IgD-negative memory B cell (primary cell): Measurements from ENCODE around the gene TNN. TPM values are rescaled to one million over a fixed set of nuclear protein-coding genes. Genes with fewer than 3 reads are reported as not detected.

ENCODE experiments used
- H3K27ac Mint-ChIP-seq, 3 donors: one replicate each; pipeline ENCODE4 v1.8.0; 2020 to 2022; ENCODE audit warnings: mild to moderate bottlenecking in 3 of 3, mixed read lengths in 3 of 3, moderate library complexity in 1 of 3
- H3K27me3 Mint-ChIP-seq: one replicate; pipeline ENCODE4 v1.8.0; 2021; ENCODE audit warnings: mixed read lengths
- H3K36me3 Mint-ChIP-seq: one replicate; pipeline ENCODE4 v1.8.0; 2020; ENCODE audit warnings: mild to moderate bottlenecking, mixed read lengths
- H3K4me1 Mint-ChIP-seq, 3 donors: one replicate each; pipeline ENCODE4 v1.8.0; 2020 to 2022; ENCODE audit warnings: mixed read lengths in 3 of 3, mild to moderate bottlenecking in 1 of 3
- H3K4me3 Mint-ChIP-seq, 4 donors: one replicate each; pipeline ENCODE4 v1.8.0; 2020 to 2022; ENCODE audit warnings: mild to moderate bottlenecking in 4 of 4, mixed read lengths in 4 of 4, moderate library complexity in 3 of 4
- H3K9me3 Mint-ChIP-seq, 3 donors: one replicate each; pipeline ENCODE4 v1.8.0; 2020 to 2021; ENCODE audit warnings: mixed read lengths in 3 of 3, mild to moderate bottlenecking in 1 of 3
- polyA plus RNA-seq: library from polyadenylated mRNA; unstranded; fragments of 300-500 nt; fragmentation: Illumina TruSeq; gene quantifications from one replicate; pipeline ENCODE4 v1.2.3, GENCODE V29; 2021

TNN gene
- polyA plus RNA-seq, 1 donor from 2014 or later, result not detected

GRCh38 chr1:175158170-175158591 is 90.5 kb downstream of the TNN start:
- H3K27me3 Mint-ChIP-seq, result peaks cover 5% of the 10 kb centered on the region
- peak overlapping the region in 2 of 3 donors; percentile 67 to 71 for H3K27ac Mint-ChIP-seq
- no peak overlapping the region for H3K4me3 Mint-ChIP-seq
- peaks cover 2% of the 10 kb centered on the region for H3K36me3 Mint-ChIP-seq
- H3K4me1 Mint-ChIP-seq, result peaks cover 15 to 31% (median 17%) of the 10 kb centered on the region in 3 donors
- no peaks in the 10 kb centered on the region for H3K9me3 Mint-ChIP-seq

- no peaks in the 10 kb centered on the region for H3K27me3 Mint-ChIP-seq
- peaks cover 6 to 14% (median 10%) of the 10 kb centered on the region in 3 donors for H3K4me1 Mint-ChIP-seq
- peak overlapping the region in 1 of 3 donors; percentile 64 for H3K27ac Mint-ChIP-seq
- H3K4me3 Mint-ChIP-seq, result no peak overlapping the region
- no peaks in the 10 kb centered on the region for H3K9me3 Mint-ChIP-seq
- peaks cover 2% of the 10 kb centered on the region for H3K36me3 Mint-ChIP-seq
These were observed 95.3 kb downstream of the TNN start for GRCh38 chr1:175162955-175163354.

GRCh38 chr1:175163702-175164101 is 96.1 kb downstream of the TNN start:
- no peak overlapping the region for H3K27ac Mint-ChIP-seq
- H3K4me3 Mint-ChIP-seq, result no peak overlapping the region

GRCh38 chr1:175164751-175165150 is 97.1 kb downstream of the TNN start:
- no peak overlapping the region for H3K4me3 Mint-ChIP-seq
- H3K27me3 Mint-ChIP-seq, result no peaks in the 10 kb centered on the region
- peaks cover 2% of the 10 kb centered on the region for H3K36me3 Mint-ChIP-seq
- H3K9me3 Mint-ChIP-seq, result no peaks in the 10 kb centered on the region
- H3K4me1 Mint-ChIP-seq, result peaks cover 10 to 18% (median 15%) of the 10 kb centered on the region in 3 donors
- peak overlapping the region in 1 of 3 donors; percentile 37 for H3K27ac Mint-ChIP-seq

More at GRCh38 chr1:175163702-175164101, 96.1 kb downstream of the TNN start:
- Mint-ChIP-seq H3K4me1 (peaks cover 10 to 15% (median 11%) of the 10 kb centered on the region in 3 donors), H3K27me3 (no peaks in the 10 kb centered on the region), H3K36me3 (peaks cover 2% of the 10 kb centered on the region), H3K9me3 (no peaks in the 10 kb centered on the region)

- Mint-ChIP-seq H3K4me1 (peaks cover 14 to 23% (median 19%) of the 10 kb centered on the region in 3 donors), H3K9me3 (no peaks in the 10 kb centered on the region), H3K27me3 (no peaks in the 10 kb centered on the region), H3K36me3 (peaks cover 4% of the 10 kb centered on the region), H3K27ac (peak overlapping the region in 2 of 3 donors; percentile 45 to 74), H3K4me3 (peak overlapping the region in 1 of 4 donors; percentile 22)
These were observed 99.1 kb downstream of the TNN start for GRCh38 chr1:175166746-175167145.

GRCh38 chr1:175167861-175168260 is 100.2 kb downstream of the TNN start:
- Mint-ChIP-seq H3K27ac (peak overlapping the region in 1 of 3 donors; percentile 89), H3K27me3 (no peaks in the 10 kb centered on the region), H3K4me1 (peaks cover 16 to 23% (median 19%) of the 10 kb centered on the region in 3 donors), H3K4me3 (peak overlapping the region in 1 of 4 donors; percentile 28), H3K36me3 (peaks cover 4% of the 10 kb centered on the region), H3K9me3 (no peaks in the 10 kb centered on the region)

GRCh38 chr1:175168782-175169181 is 101.1 kb downstream of the TNN start:
- Mint-ChIP-seq H3K4me3 (peak overlapping the region in 1 of 4 donors; percentile 23), H3K4me1 (peaks cover 21 to 31% (median 27%) of the 10 kb centered on the region in 3 donors), H3K9me3 (no peaks in the 10 kb centered on the region), H3K27me3 (no peaks in the 10 kb centered on the region), H3K36me3 (peaks cover 3% of the 10 kb centered on the region), H3K27ac (peak overlapping the region; percentile 45 to 84 (median 76))

- H3K4me1 Mint-ChIP-seq, result peaks cover 24 to 36% (median 32%) of the 10 kb centered on the region in 3 donors
These were observed 101.8 kb downstream of the TNN start for GRCh38 chr1:175169286-175170018.

GRCh38 chr1:175171036-175171913 is 103.6 kb downstream of the TNN start:
- H3K36me3 Mint-ChIP-seq, result peaks cover 11% of the 10 kb centered on the region
- H3K4me3 Mint-ChIP-seq, result no peak overlapping the region

More at GRCh38 chr1:175169286-175170018, 101.8 kb downstream of the TNN start:
- Mint-ChIP-seq H3K9me3 (no peaks in the 10 kb centered on the region), H3K27ac (peak overlapping the region in 2 of 3 donors; percentile 76 to 84), H3K4me3 (peak overlapping the region in 1 of 4 donors; percentile 33), H3K27me3 (no peaks in the 10 kb centered on the region), H3K36me3 (peaks cover 1% of the 10 kb centered on the region)

GRCh38 chr1:175172503-175172902 is 104.9 kb downstream of the TNN start:
- Mint-ChIP-seq H3K27me3 (no peaks in the 10 kb centered on the region), H3K36me3 (peaks cover 15% of the 10 kb centered on the region), H3K27ac (peak overlapping the region in 1 of 3 donors; percentile 16), H3K4me3 (peak overlapping the region in 1 of 4 donors; percentile 23), H3K4me1 (peaks cover 28 to 49% (median 44%) of the 10 kb centered on the region in 3 donors), H3K9me3 (peaks cover 0 to 2% (median 0%) of the 10 kb centered on the region in 3 donors)

More at GRCh38 chr1:175171036-175171913, 103.6 kb downstream of the TNN start:
- peak overlapping the region; percentile 23 to 88 (median 53) for H3K27ac Mint-ChIP-seq
- H3K27me3 Mint-ChIP-seq, result no peaks in the 10 kb centered on the region
- H3K9me3 Mint-ChIP-seq, result peaks cover 0 to under 1% (median 0%) of the 10 kb centered on the region in 3 donors
- H3K4me1 Mint-ChIP-seq, result peaks cover 31 to 47% (median 40%) of the 10 kb centered on the region in 3 donors

GRCh38 chr1:175173531-175173930 is 105.9 kb downstream of the TNN start:
- Mint-ChIP-seq H3K4me3 (peak overlapping the region in 1 of 4 donors; percentile 84), H3K9me3 (peaks cover 0 to 2% (median 0%) of the 10 kb centered on the region in 3 donors), H3K36me3 (peaks cover 15% of the 10 kb centered on the region), H3K4me1 (peaks cover 31 to 51% (median 49%) of the 10 kb centered on the region in 3 donors), H3K27ac (peak overlapping the region in 1 of 3 donors; percentile 67), H3K27me3 (no peaks in the 10 kb centered on the region)

- Mint-ChIP-seq H3K4me3 (peak overlapping the region in 2 of 4 donors; percentile 9 to 63), H3K27me3 (no peaks in the 10 kb centered on the region), H3K36me3 (peaks cover 15% of the 10 kb centered on the region), H3K9me3 (peaks cover 0 to 2% (median 0%) of the 10 kb centered on the region in 3 donors), H3K27ac (peak overlapping the region; percentile 47 to 93 (median 64)), H3K4me1 (peaks cover 40 to 59% (median 52%) of the 10 kb centered on the region in 3 donors)
These were observed 106.9 kb downstream of the TNN start for GRCh38 chr1:175174309-175175102.

- peaks cover 14% of the 10 kb centered on the region for H3K36me3 Mint-ChIP-seq
- peaks cover 0 to 2% (median 0%) of the 10 kb centered on the region in 3 donors for H3K9me3 Mint-ChIP-seq
- H3K4me3 Mint-ChIP-seq, result peak overlapping the region in 2 of 4 donors; percentile 3 to 42
These were observed 108.6 kb downstream of the TNN start for GRCh38 chr1:175176246-175176645.

GRCh38 chr1:175178056-175178455 is 110.4 kb downstream of the TNN start:
- peaks cover 0 to 2% (median 0%) of the 10 kb centered on the region in 3 donors for H3K9me3 Mint-ChIP-seq
- H3K4me1 Mint-ChIP-seq, result peaks cover 57 to 75% (median 65%) of the 10 kb centered on the region in 3 donors
- peaks cover 14% of the 10 kb centered on the region for H3K36me3 Mint-ChIP-seq
- H3K27ac Mint-ChIP-seq, result peak overlapping the region in 2 of 3 donors; percentile 36 to 87
- H3K4me3 Mint-ChIP-seq, result no peak overlapping the region
- H3K27me3 Mint-ChIP-seq, result no peaks in the 10 kb centered on the region

More at GRCh38 chr1:175176246-175176645, 108.6 kb downstream of the TNN start:
- Mint-ChIP-seq H3K27ac (no peak overlapping the region), H3K27me3 (no peaks in the 10 kb centered on the region), H3K4me1 (peaks cover 48 to 61% (median 54%) of the 10 kb centered on the region in 3 donors)
